Forelimb muscle (tissue), 1 donor: ENCODE data around the gene PLOD3. TPM values are rescaled to one million over a fixed set of nuclear protein-coding genes. Genes with fewer than 3 reads are reported as not detected.
"Not testable (repeated sequence)": the region's sequence is repeated elsewhere in the genome, so short reads cannot be mapped to it uniquely, and the experiment has no call there.

Experiments
- DNase-seq: peaks from one replicate; pipeline ENCODE4 v3.0.0-alpha.2; 2013; ENCODE audit warnings: low read depth
- polyA plus RNA-seq: library from polyadenylated mRNA; unstranded; fragments of 120-200 nt; gene quantifications from one replicate; pipeline ENCODE4 v1.2.1, GENCODE V29; 2013; ENCODE audit not compliant: insufficient read length

PLOD3 gene
- polyA plus RNA-seq, 1 donor, result 41.4 TPM

DNA sequence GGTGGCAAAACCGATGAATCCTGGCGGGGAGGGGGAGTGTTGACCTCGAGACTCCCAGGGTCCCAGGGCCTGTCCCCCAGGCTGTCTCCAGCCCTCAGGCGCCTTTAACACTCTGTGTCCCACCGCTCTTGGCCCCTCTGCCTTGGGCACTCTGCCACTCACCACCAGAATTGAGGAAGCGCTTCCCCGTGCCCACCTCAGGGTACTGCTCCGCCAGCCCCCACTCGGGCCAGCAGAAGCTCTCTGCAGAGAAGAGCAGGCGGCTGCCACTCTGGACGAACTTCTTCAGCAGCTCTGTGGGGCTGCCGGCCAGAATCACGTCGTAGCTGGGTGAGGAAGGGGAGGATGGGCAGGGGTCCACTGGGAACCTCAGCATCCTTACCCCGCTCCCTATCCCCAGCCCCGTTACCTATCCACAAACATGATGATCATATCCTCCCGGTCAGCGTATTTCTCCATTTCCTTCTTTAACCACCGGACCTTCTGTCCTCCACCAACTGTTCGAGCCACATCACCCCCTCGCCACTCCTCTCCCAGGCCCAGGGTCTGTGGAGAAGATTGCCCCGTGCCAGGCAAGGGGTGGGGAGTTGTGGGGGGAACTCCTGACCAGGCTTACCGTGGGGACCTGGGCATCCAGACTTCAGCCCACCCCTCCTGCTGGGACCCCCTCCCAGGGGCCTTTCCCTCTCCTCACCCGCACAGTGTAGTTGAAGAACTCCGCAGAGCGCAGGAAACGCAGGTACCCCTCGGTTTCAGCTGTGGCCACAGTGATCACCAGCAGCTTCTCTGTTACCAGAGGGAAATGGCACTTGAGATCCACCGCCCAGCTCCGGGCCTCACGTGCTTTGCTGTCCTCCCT is 1.2 kb downstream of the PLOD3 start:
- no peak for DNase-seq

DNA sequence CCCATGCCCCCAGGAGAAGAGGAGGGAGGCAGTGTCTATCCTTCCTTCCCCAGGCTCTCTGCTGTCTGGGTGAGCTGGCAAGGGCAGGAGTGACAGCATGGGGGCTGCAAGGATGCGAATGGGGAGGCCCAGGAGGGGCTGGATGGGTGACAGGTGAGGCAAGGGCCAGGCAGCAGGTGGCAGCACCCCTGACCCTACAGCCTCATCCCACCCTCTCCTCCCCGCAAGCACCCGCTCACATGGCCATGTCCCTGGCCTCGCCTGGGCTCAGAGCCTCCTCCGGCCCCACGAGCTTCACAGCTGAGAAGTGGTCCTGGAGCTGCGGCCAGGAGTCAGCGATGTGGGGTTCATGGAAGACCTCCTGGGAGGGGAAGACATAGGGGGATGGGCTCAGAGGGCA is 5.4 kb downstream of the PLOD3 start:
- no peak for DNase-seq

DNA sequence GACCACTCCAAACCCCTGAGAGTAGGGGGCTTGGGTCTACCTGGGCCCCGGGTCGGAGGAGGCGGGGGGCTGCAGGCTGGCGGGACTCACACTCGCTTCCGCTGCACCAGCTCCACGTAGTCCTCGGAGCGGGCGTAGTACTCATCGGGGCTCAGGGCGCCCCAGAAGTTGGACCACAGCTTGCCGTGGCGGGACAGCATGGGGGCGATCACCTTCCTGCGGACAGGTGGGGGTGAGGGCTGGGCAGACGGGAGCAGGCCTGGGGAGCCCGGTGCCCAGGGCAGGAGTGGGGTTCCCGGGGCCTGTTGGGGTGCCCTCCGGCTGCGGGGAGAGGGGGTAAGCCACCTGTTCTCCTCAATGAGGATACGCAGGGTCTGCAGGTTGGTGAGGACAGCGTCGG is 5.9 kb downstream of the PLOD3 start:
- no peak for DNase-seq

DNA sequence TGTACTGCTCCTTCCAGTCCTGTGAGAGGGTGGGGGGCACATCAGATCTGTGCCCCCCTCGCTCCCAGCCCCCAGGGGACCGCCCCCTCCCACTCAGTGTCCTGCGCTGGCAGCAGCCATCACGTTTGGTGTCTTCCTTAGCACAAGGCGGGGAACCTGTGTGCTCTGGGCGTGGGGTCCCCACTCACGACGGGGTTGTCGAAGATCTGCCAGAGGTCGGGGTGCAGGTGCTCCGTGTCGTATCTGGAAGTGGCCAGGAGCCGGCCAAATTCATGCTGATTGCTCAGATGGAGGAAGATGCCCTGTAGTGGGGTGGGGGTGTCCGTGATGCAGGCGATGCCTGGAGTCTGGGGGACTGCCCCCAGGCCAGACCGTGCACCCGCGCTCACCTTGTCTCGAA is 7.2 kb downstream of the PLOD3 start:
- DNase-seq, result no peak

DNA sequence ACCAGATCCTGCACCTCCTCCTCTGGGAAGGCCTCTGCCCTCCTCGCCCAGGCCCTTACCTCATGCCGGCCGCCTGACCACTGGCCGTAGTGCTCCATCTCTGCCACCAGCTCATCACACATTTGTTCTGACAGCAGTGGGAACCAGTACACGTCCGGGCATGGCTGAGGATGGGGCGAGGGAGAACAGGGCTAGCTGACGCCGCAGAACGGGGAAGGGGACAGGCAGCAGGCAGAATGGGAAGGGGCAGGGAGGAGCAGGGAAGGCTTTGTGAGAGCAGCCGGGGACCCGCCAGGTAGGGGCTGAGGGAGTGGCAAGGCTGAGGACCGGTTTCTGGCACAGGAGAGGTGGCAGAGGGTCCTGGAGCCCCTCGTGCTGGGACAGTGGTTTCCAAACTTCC is 8.6 kb downstream of the PLOD3 start:
- no peak for DNase-seq

DNA sequence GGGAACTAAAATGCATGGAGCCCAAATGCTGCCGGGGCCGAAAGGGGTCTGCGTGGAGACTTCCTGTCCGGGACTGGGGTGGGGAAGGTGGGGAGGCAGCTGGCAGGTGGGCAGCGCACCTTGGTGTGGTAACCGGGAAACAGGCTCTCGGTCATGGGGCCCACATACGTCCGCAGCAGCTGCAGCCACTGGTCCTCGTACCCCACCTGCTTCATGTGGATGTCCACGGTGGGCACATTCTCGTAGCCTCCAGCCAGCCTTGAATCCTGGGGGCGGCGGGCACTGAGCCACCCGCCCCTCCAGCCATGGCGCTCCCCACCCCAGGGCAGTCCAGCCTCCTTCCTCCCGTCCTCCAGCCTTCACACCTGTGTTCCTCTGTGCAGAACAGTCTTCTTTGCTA is 9.9 kb downstream of the PLOD3 start:
- DNase-seq, result no peak

DNA sequence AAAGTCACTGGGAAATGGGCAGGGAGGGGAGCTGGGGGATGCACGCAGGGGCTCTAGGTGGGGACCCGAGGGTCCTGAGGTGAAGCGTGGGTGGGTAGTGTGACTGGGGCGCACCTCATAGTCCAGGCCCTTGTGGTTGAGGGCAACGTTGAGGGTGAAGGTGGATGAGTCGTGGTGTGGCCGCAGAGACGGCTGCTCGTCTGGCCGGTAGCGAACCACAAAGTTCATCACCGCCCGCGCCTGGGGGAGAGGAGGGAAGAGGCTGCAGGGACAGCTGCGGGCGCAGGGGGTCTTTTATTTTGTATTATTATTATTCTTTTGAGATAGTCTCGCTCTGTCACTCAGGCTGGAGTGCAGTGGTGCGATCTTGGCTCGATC is 10.7 kb downstream of the PLOD3 start:
- no peak for DNase-seq

DNA sequence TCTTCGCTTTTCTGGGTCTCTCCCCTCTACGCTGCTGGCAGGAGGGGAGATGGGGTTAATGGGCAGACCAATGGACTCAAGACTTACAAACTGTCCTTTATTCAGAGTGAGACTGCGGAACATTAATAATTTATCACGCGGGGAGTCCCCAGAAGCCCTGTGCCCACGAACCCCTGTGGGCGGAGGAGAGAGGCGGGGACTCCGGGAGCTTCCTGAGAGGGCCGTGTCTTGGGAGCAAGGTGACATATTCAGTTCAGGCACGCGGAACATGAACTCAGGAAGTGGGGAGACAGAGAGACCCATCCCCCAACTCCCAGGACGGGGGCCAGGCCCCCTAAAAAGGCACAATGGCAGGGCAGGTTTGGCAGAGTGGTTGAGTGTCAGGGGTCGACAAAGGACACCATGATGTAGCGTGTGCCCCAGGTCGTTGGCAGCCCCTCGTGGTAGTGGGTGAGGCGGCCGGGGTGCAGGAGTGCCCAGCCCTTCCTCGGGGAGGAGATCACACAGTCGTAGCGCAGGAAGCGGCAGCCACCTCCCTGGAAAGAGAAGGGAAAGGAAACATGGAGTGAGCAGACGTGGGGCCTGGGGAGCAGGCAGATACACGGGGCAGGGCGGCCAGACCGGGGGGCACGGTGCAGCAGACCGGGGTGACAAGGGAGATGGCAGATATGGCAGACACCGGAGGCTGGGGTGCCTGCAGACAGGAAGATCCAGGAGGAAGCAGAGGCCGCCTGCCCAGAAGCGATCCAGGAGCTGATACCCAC is 11.3 kb downstream of the PLOD3 start:
- no peak for DNase-seq

DNA sequence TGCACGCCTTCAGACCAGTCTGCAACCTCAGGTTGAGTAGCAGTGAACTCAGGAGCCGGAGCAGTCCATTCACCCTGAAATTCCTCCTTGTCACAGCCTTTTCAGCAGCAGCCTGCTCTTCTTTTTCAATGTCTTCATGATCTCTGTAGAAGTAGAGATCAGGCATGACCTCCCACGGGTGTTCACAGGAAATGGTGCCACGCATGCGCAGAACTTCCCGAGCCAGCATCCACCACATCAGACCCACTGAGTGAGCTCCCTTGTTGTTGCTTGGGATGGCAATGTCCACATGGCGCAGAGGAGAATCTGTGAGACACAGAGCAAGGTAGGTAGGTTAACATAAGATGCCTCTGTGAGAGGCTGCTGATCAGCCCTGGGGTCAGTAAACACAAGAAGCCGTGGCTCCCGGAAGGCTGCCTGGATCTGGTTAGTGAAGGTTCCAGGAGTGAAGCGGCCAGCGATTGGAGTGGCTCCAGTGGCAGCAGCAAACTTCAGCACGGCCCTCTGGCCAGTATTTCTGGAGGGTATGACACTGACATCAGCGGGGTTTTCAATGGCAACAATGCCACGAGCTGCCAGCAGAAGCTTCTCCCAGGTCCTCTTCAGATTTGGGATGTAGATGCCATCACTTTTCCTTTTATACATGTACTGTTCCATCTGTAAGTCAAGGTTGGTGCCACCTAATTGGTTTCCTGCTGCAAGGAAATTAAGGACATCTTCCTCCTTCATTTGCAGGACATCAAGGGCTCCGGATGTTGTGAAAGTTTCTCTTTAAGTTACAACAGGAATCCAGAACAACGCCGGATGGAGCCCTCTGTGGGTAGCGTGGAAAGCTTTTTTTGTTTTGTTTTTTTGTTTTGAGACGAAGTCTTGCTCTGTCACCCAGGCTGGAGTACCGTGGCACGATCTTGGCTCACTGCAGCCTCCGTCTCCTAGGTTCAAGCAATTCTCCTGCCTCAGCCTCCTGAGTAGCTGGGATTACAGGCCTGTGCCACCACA is 13.3 kb downstream of the PLOD3 start:
- DNase-seq, result not testable (repeated sequence)

DNA sequence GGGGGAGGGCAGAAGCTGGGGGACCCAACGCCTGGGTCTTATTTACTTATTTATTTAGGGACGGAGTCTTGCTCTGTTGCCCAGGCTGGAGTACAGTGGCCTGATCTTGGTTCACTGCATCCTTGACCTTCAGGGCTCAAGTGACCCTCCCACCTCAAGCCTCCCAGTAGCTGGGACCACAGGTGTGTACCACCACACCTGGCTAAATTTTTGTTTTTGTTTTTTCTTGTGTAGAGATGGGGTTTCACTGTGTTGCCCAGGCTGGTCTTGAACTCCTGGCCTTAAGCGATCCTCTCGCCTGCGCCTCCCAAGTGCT is 14.8 kb downstream of the PLOD3 start:
- DNase-seq, result no peak

DNA sequence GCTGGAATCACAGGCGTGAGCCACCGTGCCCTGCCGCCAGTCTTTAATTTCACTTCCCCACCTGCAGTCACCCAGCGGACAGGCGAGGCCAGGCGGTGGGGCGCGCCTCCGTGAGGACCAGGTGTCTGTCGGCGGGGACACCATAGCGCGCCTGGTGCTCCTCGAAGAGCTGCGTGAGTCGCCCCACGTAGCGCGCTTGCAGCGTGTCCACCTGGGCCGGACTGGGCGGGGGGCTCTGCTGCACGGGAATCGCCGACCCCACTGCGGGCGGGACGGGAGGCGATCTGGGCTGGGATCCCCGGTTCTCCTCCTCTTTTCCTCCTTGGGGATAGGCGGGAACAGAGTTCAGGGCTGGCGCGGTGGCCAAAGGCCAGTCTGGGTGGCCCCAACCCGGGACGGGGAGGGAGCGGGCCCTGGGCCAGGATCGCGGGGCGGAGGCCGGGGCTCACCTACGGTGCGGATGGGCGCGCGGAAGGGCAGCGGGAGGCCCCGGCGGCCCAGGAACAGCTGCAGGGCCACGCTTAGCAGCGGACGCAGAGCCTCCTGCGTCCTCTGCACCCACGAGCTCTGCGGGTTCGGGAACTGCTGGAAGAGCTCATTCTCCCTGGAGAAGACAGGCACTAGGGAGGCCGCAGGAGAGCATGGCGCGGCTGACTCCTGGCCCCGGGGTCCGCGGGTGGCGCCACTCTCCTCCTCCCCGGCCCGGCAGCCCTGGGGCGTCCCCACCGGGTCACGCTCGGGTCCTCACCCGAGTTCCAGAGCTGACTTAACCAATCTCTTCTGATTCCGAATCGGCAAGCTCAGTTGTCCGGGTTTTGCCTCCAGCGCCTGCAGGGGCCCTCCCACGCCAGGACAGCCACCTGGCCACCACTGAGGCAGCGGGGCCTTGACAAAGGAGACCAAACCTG is 15.4 kb downstream of the PLOD3 start:
- no peak for DNase-seq

DNA sequence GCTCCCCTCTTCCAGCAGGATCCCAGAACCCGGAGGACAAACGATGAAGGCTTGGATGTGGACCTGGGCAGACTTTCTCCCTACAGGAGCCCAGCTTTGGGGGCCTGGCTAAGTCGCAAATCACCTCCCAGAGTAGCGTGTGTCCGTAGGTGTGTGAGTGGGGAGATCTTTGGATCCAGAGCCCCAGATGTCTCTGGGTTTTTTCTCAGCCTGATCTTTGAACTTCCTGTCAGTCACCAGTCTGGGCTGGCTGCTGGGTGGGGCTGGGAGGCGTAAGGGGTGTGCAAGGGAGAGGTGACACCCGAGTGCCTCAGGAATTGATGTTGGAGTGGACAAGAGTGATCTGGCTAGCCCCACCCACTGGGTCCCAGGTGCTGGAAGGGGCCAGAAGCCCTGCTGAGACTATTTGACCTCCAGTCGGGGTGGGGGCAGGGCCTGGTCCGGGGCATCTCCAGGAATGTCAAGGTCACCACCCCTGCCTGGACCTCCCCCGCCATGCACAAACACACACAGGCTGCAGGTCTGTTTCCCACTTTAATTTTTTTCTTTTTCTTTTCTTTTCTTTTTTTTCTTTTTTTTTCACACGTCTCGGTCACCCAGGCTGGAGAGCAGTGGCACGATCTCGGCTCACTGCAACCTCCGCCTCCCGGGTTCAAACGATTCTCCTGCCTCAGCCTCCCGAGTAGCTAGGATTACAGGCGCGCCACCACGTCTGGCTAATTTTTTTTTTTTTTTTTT is 16.4 kb downstream of the PLOD3 start, which contains the start of gene MOGAT3:
Gene MOGAT3 (minus strand): TSS at position 175 of the 738 bp plus-strand sequence. CDS start 182 bp downstream, outside the sequence.
- no peak for DNase-seq

DNA sequence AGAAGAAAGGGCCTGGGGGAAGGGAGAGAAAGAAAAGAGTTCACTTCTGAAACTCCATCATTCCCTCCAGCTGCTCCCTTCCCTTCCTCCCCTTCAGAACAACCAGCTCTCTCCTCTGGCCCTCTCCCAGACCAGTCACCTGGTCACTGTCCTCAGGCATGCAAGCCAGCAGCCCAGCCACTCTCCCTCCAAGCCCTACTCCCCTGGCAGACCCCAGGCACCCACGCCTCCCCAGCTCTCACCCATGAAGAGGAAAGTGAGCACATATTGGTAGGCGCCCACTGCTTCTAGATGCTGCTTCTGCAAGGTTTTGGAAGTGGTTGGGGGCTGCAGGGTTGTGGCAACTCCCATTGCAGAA is 16.9 kb downstream of the PLOD3 start:
- no peak for DNase-seq

DNA sequence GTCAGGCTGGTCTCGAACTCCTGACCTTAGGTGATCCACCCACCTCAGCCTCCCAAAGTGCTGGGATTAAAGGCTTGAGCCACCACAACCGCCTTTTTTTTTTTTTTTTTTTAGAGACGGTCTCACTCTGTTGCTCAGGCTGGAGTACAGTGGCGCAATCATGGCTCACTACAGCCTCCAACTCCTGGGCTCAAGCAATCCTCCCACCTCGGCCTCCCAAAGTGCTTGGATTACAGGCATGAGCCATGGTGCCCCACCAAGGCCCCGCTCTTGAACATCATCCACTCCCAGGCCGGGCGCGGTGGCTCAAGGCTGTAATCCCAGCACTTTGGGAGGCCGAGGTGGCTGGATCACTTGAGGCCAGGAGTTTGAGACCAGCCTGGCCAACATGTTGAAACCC is 17.9 kb downstream of the PLOD3 start:
- not testable (repeated sequence) for DNase-seq

DNA sequence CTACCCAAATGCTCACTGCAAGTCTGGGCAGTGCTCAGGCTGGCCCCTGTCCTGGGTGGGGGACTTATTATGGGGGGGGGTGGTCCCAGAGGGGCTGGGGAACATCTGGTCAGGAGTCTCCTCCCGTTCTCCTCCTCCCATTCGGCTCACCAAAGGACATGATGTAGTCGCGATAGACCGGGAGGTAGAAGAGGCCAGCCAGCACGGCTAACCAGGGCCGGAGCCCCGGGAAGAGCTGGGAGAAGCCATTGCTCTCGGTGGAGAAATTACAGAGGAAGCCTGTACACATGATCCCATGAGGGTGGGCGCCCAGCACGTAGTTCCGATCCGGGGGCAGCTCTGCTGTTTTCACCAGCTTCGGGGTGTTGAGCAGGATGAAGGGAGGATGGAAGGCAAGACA is 18.9 kb downstream of the PLOD3 start:
- no peak for DNase-seq

DNA sequence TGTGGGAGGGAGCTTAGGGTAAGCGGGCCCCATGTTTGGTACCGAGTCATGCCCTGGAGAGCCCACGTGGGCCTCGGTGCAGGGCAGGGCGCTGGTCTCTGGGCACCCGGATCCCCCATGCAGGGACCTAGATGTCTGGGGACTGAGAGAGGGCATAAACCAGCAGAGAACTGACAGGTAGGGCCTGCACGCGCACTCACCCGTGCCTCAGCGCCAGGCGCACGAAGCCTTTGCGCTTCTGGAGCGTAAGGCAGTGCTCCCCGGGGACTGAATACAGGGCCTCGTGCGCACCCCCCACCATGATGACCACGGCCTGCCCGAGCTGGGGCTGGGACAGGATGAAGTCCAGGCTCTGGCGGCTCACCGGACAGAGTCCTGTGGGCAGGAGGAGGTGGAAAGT is 19.4 kb downstream of the PLOD3 start:
- DNase-seq, result no peak

DNA sequence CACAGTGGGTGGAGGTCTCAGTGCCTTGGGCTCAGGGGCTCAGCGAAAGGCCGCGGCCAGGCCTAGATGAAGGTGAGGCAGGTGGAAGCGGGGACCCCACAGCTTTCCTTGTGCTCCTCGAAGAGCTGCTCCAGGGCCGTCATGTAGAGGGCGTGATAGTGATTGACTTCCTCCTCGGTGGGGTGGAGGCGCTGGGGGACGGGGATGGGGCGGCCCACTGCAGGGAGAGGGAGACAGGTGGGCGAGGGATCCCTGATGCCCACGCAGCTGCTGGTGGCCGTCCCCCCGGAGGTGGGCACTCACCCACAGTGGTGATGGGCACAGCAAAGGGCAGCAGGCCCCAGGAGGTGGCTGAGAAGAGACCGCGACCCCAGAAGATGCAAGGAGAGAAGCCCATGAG is 21.5 kb downstream of the PLOD3 start:
- no peak for DNase-seq

DNA sequence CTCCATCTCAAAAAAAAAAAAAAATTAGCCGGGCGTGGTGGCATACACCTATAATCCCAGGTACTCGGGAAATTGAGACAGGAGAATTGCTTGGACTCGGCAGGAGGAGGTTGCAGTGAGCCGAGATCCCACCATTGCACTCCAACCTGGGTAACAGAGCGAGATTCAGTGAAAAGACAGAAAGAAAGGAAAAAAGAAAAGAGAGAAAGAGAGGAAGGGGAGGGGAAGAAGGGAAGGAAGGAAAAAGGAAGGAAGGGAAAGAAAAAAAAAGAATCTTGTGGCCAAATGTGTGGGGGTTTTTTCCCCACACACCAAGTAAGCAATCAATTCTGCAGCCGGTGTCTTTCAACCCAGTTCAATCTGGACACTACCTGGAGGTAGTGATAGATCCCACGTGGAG is 28.3 kb downstream of the PLOD3 start:
- no peak for DNase-seq

DNA sequence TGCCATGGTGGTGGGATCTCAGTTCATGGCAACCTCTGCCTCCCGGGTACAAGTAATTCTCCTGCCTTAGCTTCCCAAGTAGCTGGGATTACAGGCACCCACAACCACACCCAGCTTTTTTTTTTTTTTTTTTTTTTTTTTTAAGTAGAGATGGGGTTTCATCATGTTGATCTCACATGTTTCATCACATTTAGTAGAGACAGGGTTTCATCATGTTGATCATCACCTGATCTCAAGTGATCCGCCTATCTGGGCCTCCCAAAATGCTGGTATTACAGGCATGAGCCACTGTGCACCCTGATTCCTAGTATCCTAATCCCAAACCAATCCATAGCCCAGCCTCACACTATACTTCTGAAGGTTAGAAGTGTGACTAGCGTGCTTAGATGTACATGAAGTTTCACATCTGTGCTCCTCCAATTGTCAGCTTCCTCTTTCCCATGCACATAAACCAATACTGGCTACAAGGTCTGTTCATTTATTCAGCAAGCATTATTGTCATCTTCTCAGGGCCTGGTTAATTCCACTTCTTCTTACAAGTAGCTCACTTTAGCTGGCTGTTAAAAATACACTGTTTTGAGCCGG is 30.4 kb downstream of the PLOD3 start:
- DNase-seq, result no peak

DNA sequence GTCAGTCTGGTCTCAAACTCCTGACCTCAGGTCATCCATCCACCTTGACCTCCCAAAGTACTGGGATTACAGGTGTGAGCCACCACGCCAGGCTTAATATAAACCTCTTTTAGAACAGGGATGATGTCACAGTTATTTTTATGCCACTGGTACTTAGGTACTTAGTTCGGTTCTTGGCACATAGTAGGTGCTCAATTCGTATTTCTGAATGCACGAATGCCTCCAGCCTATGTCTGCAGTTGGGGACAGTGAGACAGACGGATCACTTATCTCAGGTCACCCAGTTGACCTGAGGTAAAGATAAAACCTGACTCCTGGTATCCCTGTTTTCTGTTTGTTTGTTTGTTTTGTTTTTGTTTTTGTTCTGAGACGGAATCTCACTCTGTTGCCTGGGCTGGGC is 31.2 kb downstream of the PLOD3 start:
- DNase-seq, result no peak
